HFF-Myc (cell line): Measurements from ENCODE around the gene MNAT1.

Experiments used
- DNase-seq: peaks from one replicate; pipeline ENCODE4 v3.0.0-alpha.2; 2011; ENCODE audit warnings: low read depth; ENCODE audit errors: extremely low read depth
- H3K4me3 ChIP-seq: replicated peaks from 2 replicates; pipeline ENCODE4 v1.5.1; 2011; ENCODE audit warnings: low read depth, mild to moderate bottlenecking, control low read depth, low read length
- CTCF ChIP-seq: IDR thresholded peaks from 2 replicates; pipeline ENCODE4 v1.5.1; 2012; ENCODE audit warnings: mild to moderate bottlenecking, low read depth, low read length, control low read depth; ENCODE audit errors: missing control alignments

Gene MNAT1

DNA sequence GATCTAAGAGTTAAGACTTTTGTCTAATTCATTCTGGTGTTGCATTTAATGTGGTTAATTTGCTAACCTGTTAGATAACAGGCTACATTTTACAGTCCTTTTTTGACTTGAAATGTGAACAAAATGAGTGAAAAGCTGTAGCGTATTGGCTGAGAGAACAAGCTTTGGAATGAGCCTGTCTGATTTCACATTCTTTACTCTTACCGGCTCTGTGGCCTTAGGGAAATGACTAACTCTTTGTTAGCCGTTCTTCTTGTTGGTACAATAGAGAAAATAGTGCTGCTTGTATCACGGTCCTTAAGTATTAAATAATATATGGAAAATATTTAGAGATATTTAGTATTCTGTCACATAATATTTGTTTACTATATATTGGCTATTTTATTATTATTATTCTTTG lies 1.9 kb downstream of the MNAT1 start:
- DNase-seq: no peak
- H3K4me3 ChIP-seq: peak overlapping the region; percentile 96
- TF ChIP-seq CTCF: no peak

DNA sequence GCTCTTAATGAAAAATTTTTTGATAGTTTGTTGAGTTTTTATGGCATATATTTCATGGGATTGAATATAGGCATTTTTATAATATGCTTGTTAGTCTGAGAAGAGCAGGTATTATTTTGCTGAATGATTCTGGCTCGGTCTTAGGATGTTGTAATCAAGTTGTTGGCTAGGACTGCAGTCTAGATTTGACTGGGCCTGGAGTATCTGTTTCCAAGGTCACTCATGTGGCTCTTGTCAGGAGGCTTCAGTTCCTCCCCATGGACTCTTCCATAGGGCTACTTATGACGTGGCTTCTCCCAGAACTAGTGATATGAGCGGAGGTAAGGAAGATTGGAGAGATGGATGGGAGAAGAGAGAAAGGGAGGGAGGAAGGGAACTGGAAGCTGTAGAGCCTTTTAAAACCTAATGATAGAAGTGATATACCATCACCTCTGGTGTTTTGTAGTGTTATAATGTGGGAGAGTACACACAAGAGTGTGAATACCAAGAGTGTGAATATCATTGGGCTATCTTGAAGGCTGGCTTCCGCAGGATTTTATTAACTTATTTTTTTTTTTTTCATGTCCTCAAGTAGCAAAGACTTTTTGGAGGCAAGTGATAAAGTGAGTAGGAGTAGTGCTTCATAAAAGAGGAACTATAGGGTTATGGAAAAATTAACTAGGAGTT lies 4.4 kb downstream of the MNAT1 start:
- TF ChIP-seq CTCF: no peak

GRCh38 chr14:60744566-60744965 lies 10.0 kb downstream of the MNAT1 start:
- no peak for TF ChIP-seq CTCF
- H3K4me3 ChIP-seq: no peak overlapping the region
- DNase-seq: no peak

More for the DNA sequence above, 4.4 kb downstream of the MNAT1 start:
- DNase-seq: no peak
- H3K4me3 ChIP-seq: no peak overlapping the region

GRCh38 chr14:60753264-60754119 lies 18.9 kb downstream of the MNAT1 start:
- no peak for DNase-seq
- no peak overlapping the region for H3K4me3 ChIP-seq
- TF ChIP-seq CTCF: no peak

GRCh38 chr14:60756847-60757246 lies 22.3 kb downstream of the MNAT1 start:
- H3K4me3 ChIP-seq: no peak overlapping the region
- TF ChIP-seq CTCF: no peak
- DNase-seq: no peak

GRCh38 chr14:60757567-60758002 lies 23.0 kb downstream of the MNAT1 start:
- no peak overlapping the region for H3K4me3 ChIP-seq
- DNase-seq: peak; percentile 33
- TF ChIP-seq CTCF: no peak
